Esophagus muscularis mucosa (tissue), 4 donors: Measurements from ENCODE around the gene PON1.

Experiments
- EP300 ChIP-seq: sonication (generic); formaldehyde crosslinking; IDR thresholded peaks from one replicate; pipeline ENCODE4 v1.6.1; 2017; ENCODE audit warnings: antibody characterized with exemption
- POLR2A ChIP-seq: fragments of 450-650 bp; IDR thresholded peaks from one replicate; pipeline ENCODE4 v1.6.1; 2017; ENCODE audit warnings: antibody characterized with exemption, moderate library complexity, mild to moderate bottlenecking, low read depth
- TF ChIP-seq, protein P1 (sequence below), 3 experiments: fragments of 200-600 bp in 2 of 3; fragments of 450-650 bp in 1 of 3; sonication (generic) in 2 of 3; IDR thresholded peaks; one replicate each; pipeline ENCODE4 v1.5.1; 2017 to 2019; ENCODE audit warnings: antibody characterized with exemption in 3 of 3, mild to moderate bottlenecking in 2 of 3, moderate library complexity in 1 of 3

DNA sequence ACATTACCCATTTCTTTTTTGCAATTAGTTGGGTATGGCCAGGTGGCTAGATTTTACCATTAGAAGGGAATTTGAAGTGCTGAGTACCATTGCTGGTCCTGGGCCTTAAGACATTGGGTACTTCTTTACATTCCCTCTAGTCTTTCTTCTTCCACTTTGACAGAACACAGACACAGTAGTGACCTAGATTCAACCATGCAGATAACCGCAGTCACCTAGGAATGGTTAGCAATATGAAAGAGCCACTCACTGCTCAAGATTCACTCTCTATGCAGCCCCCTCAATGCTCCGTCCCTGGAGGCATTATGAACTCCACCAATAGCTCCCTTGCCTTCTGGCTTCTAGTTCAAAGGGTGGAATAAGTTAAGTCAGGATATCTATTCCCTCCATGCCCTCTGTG, 16.2 kb upstream of the PON1 start:
- TF ChIP-seq POLR2A: no peak
- TF ChIP-seq, protein P1, sequence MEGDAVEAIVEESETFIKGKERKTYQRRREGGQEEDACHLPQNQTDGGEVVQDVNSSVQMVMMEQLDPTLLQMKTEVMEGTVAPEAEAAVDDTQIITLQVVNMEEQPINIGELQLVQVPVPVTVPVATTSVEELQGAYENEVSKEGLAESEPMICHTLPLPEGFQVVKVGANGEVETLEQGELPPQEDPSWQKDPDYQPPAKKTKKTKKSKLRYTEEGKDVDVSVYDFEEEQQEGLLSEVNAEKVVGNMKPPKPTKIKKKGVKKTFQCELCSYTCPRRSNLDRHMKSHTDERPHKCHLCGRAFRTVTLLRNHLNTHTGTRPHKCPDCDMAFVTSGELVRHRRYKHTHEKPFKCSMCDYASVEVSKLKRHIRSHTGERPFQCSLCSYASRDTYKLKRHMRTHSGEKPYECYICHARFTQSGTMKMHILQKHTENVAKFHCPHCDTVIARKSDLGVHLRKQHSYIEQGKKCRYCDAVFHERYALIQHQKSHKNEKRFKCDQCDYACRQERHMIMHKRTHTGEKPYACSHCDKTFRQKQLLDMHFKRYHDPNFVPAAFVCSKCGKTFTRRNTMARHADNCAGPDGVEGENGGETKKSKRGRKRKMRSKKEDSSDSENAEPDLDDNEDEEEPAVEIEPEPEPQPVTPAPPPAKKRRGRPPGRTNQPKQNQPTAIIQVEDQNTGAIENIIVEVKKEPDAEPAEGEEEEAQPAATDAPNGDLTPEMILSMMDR (IDR thresholded peaks at IDR 0.05): no peak
- no peak for TF ChIP-seq EP300
